K562 (cell line): ENCODE measurements around the gene SPRY4. TPM values are rescaled to one million over a fixed set of nuclear protein-coding genes. Genes with fewer than 3 reads are reported as not detected.

ENCODE experiments used
- BHLHE40 ChIP-seq: IDR thresholded peaks from 2 replicates; pipeline ENCODE4 v1.6.1; 2011; ENCODE audit warnings: low read length, improper control_type of control experiment
- CBFA2T3 ChIP-seq: fragments of 450-650 bp; IDR thresholded peaks from 2 replicates; pipeline ENCODE4 v1.6.1; 2017
- L3MBTL2 ChIP-seq: fragments of 450-650 bp; IDR thresholded peaks from 2 replicates; pipeline ENCODE4 v1.6.1; 2016; ENCODE audit warnings: mild to moderate bottlenecking, moderate library complexity
- MEIS2 ChIP-seq: fragments of 450-650 bp; IDR thresholded peaks from 2 replicates; pipeline ENCODE4 v1.6.1; 2014; ENCODE audit warnings: mild to moderate bottlenecking; ENCODE audit not compliant: partially characterized antibody
- MYC ChIP-seq, 2 experiments: fragments of 250-450 bp in 1 of 2; sonication (Bioruptor Pico) in 1 of 2; IDR thresholded peaks; 2 replicates each; pipeline versions ENCODE4 v1.5.1 to v1.6.1; 2012 to 2021; ENCODE audit warnings: low read depth in 2 of 2, borderline replicate concordance in 1 of 2, improper control_type of control experiment in 1 of 2, low read length in 1 of 2, mild to moderate bottlenecking in 1 of 2, moderate library complexity in 1 of 2
- NR4A1 ChIP-seq, 2 experiments: fragments of 250-450 bp in 1 of 2; fragments of 450-650 bp in 1 of 2; sonication (Bioruptor Pico) in 1 of 2; IDR thresholded peaks; 2 replicates each; pipeline versions ENCODE4 v1.4.0 to v1.6.1; 2016 to 2020; ENCODE audit warnings: mild to moderate bottlenecking in 2 of 2, missing compliant biosample characterization in 1 of 2, missing genetic modification characterization in 1 of 2, moderate library complexity in 1 of 2
- SMAD4 ChIP-seq: fragments of 250-450 bp; sonication (Bioruptor Pico); conservative IDR thresholded peaks from 2 replicates; pipeline ENCODE4 v1.8.0; 2021; ENCODE audit warnings: inconsistent platforms, mild to moderate bottlenecking, moderate library complexity
- STAT5A ChIP-seq: IDR thresholded peaks from 2 replicates; pipeline ENCODE4 v1.6.1; 2012; ENCODE audit warnings: low read length, inconsistent platforms, borderline replicate concordance
- polyA plus RNA-seq, 8 experiments: library from polyadenylated mRNA; depleted of rRNA in 4 of 8; stranded (reverse) in 5 of 8; unstranded in 3 of 8; fragments of >200 nt; fragmentation: Nextera tagmentation in 2 of 8; fragmentation: Illumina TruSeq in 1 of 8; extraction: Ambion mirVana in 2 of 8; extraction: Trizol in 1 of 8; gene quantifications; 2 replicates each; pipeline versions ENCODE4 v1.2.1 to v1.2.3, GENCODE V29; 2011 to 2014; ENCODE audit warnings: inconsistent platforms in 1 of 8, missing spikeins in 1 of 8
- total RNA-seq, 7 experiments: library from RNA; depleted of rRNA in 6 of 7; stranded (reverse); fragments of >200 nt in 6 of 7; fragmentation: Illumina TruSeq in 2 of 7; extraction: Trizol in 2 of 7; gene quantifications; 2 replicates each; pipeline versions ENCODE4 v1.2.1 to v1.2.3, GENCODE V29; 2011 to 2021; ENCODE audit warnings: low replicate concordance in 1 of 7
- TF ChIP-seq, protein P1 (sequence below): fragments of 250-450 bp; sonication (Bioruptor Pico); IDR thresholded peaks from 2 replicates; pipeline ENCODE4 v1.4.0; 2020; ENCODE audit warnings: mild to moderate bottlenecking, moderate library complexity
- TF ChIP-seq, protein P2 (sequence below): fragments of 450-650 bp; IDR thresholded peaks from 2 replicates; pipeline ENCODE4 v1.6.1; 2016
- TF ChIP-seq, protein P3 (sequence below): IDR thresholded peaks from 2 replicates; pipeline ENCODE4 v1.6.1; 2014; ENCODE audit warnings: antibody characterized with exemption

Gene SPRY4
- total and polyA plus RNA-seq, 9 of the 15 experiments (the other 6 are each of a cell fraction or from before 2014, with no cell fraction given) = 2.6 to 24.2 (median 9.5) TPM

DNA sequence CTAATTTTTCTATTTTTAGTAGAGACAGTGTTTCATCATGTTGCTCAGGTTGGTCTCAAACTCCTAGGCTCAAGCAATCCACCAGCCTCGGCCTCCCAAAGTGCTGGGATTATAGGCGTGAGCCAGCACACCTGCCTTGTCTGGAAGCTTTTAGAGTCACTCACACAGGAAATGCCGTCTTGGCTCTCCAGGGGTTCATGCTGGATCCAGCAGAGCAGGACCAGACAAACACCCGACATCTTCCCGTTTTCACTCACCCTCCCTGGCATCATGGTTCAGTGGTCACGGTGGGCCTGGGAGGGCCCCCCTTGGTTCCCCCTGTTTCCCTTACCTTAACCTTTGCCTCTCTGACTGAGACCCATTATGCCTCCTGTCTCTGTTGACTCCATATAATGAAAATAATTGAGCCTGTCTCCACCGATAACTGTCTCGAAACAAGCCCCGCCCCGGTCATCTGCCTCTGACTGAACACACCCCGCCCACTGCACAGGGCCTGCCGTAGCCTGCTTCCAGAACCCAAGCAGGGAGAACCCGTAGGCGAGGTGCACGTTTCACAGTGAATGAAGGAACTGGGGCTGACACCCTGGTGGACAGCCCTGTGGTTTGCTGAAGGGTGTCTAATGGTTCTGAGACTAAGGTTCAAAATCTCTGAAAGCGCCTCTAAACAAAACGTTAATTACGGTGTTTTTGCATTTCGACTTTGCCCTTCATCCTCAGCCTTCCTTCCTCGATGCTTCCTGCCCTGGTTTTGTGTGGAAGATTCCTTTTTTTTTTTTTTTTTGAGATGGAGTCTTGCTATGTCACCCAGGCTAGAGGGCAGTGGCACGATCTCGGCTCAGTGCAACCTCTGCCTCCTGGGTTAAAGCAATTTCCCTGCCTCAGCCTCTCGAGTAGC lies 39.7 kb upstream of the SPRY4 start (continued):
- no peak for TF ChIP-seq STAT5A
- TF ChIP-seq SMAD4 = 0 out of 2 replicates have a peak, but pooled peaks have one; percentile 35
- TF ChIP-seq, protein P1, sequence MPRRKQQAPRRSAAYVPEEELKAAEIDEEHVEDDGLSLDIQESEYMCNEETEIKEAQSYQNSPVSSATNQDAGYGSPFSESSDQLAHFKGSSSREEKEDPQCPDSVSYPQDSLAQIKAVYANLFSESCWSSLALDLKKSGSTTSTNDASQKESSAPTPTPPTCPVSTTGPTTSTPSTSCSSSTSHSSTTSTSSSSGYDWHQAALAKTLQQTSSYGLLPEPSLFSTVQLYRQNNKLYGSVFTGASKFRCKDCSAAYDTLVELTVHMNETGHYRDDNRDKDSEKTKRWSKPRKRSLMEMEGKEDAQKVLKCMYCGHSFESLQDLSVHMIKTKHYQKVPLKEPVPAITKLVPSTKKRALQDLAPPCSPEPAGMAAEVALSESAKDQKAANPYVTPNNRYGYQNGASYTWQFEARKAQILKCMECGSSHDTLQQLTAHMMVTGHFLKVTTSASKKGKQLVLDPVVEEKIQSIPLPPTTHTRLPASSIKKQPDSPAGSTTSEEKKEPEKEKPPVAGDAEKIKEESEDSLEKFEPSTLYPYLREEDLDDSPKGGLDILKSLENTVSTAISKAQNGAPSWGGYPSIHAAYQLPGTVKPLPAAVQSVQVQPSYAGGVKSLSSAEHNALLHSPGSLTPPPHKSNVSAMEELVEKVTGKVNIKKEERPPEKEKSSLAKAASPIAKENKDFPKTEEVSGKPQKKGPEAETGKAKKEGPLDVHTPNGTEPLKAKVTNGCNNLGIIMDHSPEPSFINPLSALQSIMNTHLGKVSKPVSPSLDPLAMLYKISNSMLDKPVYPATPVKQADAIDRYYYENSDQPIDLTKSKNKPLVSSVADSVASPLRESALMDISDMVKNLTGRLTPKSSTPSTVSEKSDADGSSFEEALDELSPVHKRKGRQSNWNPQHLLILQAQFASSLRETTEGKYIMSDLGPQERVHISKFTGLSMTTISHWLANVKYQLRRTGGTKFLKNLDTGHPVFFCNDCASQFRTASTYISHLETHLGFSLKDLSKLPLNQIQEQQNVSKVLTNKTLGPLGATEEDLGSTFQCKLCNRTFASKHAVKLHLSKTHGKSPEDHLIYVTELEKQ (CRISPR knock-in tag) = no peak
- TF ChIP-seq CBFA2T3 = peak; percentile 46
- TF ChIP-seq NR4A1 (CRISPR knock-in tag; IDR thresholded peaks at IDR 0.05) = no peak
- no peak for TF ChIP-seq NR4A1 (tag; IDR thresholded peaks at IDR 0.05)
- peak; percentile 21 for TF ChIP-seq MEIS2
- TF ChIP-seq, protein P2, sequence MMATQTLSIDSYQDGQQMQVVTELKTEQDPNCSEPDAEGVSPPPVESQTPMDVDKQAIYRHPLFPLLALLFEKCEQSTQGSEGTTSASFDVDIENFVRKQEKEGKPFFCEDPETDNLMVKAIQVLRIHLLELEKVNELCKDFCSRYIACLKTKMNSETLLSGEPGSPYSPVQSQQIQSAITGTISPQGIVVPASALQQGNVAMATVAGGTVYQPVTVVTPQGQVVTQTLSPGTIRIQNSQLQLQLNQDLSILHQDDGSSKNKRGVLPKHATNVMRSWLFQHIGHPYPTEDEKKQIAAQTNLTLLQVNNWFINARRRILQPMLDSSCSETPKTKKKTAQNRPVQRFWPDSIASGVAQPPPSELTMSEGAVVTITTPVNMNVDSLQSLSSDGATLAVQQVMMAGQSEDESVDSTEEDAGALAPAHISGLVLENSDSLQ = peak; percentile 25; the same call in 1 of the 2 replicates
- peak; percentile 79 for TF ChIP-seq BHLHE40
- TF ChIP-seq MYC (IDR thresholded peaks at IDR 0.05; ENCODE audit: low read depth, low read length) = peak; percentile 43; the same call in 1 of the 2 replicates
- TF ChIP-seq MYC (CRISPR knock-in tag; IDR thresholded peaks at IDR 0.05; ENCODE audit: borderline replicate concordance, low read depth) = no peak
- TF ChIP-seq L3MBTL2 = peak; percentile 73
- TF ChIP-seq, protein P3, sequence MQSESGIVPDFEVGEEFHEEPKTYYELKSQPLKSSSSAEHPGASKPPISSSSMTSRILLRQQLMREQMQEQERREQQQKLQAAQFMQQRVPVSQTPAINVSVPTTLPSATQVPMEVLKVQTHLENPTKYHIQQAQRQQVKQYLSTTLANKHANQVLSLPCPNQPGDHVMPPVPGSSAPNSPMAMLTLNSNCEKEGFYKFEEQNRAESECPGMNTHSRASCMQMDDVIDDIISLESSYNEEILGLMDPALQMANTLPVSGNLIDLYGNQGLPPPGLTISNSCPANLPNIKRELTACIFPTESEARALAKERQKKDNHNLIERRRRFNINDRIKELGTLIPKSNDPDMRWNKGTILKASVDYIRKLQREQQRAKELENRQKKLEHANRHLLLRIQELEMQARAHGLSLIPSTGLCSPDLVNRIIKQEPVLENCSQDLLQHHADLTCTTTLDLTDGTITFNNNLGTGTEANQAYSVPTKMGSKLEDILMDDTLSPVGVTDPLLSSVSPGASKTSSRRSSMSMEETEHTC = peak; percentile 62; the same call in 1 of the 2 replicates
